HG02870 (cell line): ENCODE measurements around the gene ARMH2.
"Not testable (repeated sequence)": the region's sequence is repeated elsewhere in the genome, so short reads cannot be mapped to it uniquely, and the experiment has no call there.

Experiments used
- ATAC-seq: cut with Tn5 transposase; IDR thresholded peaks from one replicate; pipeline ENCODE4 v1.9.1; 2021; ENCODE audit warnings: mild to moderate bottlenecking, moderate library complexity; ENCODE audit not compliant: unreplicated experiment

Gene ARMH2

GRCh38 chr6:24765968-24766367 lies 32.7 kb downstream of the ARMH2 start:
- ATAC-seq: not testable (repeated sequence)

- ATAC-seq: not testable (repeated sequence)
Observed at GRCh38 chr6:24764833-24765828, 33.6 kb downstream of the ARMH2 start.

GRCh38 chr6:24763578-24763977 lies 35.1 kb downstream of the ARMH2 start:
- ATAC-seq: no peak

GRCh38 chr6:24761851-24762250 lies 36.9 kb downstream of the ARMH2 start:
- ATAC-seq: no peak

- ATAC-seq: no peak
Observed at GRCh38 chr6:24761193-24761835, 37.4 kb downstream of the ARMH2 start.

- ATAC-seq: no peak
Observed at GRCh38 chr6:24760210-24760609, 38.5 kb downstream of the ARMH2 start.

GRCh38 chr6:24759718-24760117 lies 39.0 kb downstream of the ARMH2 start:
- ATAC-seq: no peak

GRCh38 chr6:24757611-24758010 lies 41.1 kb downstream of the ARMH2 start:
- no peak for ATAC-seq

- no peak for ATAC-seq
Observed at GRCh38 chr6:24755279-24755678, 43.4 kb downstream of the ARMH2 start.

GRCh38 chr6:24754378-24754777 lies 44.3 kb downstream of the ARMH2 start:
- ATAC-seq: not testable (repeated sequence)

- ATAC-seq: no peak
Observed at GRCh38 chr6:24753545-24753944, 45.2 kb downstream of the ARMH2 start.

- no peak for ATAC-seq
Observed at GRCh38 chr6:24752917-24753492, 45.7 kb downstream of the ARMH2 start.

GRCh38 chr6:24752503-24752902 lies 46.2 kb downstream of the ARMH2 start:
- ATAC-seq: no peak

- not testable (repeated sequence) for ATAC-seq
Observed at GRCh38 chr6:24750878-24751277, 47.8 kb downstream of the ARMH2 start.

- ATAC-seq: no peak
Observed at GRCh38 chr6:24749297-24749696, 49.4 kb downstream of the ARMH2 start.
